HG02943 (cell line): Measurements from ENCODE around the gene PCGF5.
"Not testable (repeated sequence)": the region's sequence is repeated elsewhere in the genome, so short reads cannot be mapped to it uniquely, and the experiment has no call there.

Experiments
- ATAC-seq: cut with Tn5 transposase; IDR thresholded peaks from one replicate; pipeline ENCODE4 v1.9.1; 2021; ENCODE audit warnings: mild to moderate bottlenecking, low read depth, moderate library complexity; ENCODE audit not compliant: unreplicated experiment

The PCGF5 gene

GRCh38 chr10:91208642-91209041 is 11.8 kb upstream of the PCGF5 start:
- no peak for ATAC-seq

DNA sequence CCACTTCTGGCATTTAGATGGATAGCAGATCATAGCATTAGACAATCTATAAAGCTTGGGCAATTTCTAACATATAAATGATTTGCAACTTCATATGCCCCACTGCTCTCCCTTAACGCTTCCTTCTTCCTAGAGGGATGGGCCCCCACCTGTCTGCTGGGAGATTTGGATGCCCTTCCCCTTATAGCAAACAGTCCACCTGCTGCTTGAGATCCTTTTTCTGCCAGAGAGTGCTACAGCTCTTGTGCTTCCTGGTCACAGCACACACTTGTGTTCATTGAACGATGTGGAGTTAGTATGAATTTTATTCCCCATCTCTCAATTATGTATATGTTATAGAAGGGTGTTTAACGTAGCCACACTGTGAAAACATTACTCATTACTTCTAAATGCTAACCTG is 10.4 kb upstream of the PCGF5 start:
- no peak for ATAC-seq

DNA sequence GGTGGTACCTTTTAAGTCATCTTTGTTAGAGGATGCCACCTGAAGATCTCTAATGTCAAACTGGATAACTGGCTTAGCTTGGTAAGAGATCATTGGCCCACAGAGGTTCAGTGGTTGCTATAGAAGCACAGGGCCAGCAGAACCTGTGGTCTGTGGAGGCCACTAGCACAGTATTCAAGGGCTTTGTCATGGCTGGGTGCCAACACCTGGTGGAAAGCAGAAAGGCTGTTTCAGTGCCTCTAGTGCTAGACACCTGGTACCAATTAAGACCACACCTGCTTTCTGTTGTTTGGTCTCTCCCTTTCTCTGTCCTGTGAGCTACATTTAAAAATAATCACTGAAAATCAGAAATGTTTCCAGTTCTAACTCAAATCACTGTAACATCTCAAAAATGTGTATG is 10.0 kb upstream of the PCGF5 start:
- ATAC-seq: peak; percentile 90

GRCh38 chr10:91211675-91212074 is 8.8 kb upstream of the PCGF5 start:
- ATAC-seq: no peak

GRCh38 chr10:91214911-91215310 is 5.6 kb upstream of the PCGF5 start:
- ATAC-seq: no peak

DNA sequence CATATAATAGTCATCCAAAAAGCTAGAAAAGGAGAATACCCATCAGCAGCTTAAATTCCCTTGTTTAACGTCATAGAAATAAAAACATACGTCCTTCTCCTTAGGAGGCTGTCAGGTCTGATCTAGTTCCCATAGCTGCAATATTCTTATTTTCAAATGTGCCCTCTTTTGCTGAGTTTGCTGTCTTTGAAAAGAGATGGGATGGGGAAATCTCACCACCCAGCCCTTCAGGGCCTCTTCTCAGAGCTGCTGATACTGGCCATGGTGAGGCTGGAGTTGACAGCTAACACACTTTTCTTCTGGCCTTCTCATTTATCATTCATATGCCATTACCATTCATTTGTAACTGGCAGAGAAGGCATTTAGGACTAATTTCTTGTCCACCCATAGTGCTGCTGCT is 5.1 kb upstream of the PCGF5 start:
- no peak for ATAC-seq

DNA sequence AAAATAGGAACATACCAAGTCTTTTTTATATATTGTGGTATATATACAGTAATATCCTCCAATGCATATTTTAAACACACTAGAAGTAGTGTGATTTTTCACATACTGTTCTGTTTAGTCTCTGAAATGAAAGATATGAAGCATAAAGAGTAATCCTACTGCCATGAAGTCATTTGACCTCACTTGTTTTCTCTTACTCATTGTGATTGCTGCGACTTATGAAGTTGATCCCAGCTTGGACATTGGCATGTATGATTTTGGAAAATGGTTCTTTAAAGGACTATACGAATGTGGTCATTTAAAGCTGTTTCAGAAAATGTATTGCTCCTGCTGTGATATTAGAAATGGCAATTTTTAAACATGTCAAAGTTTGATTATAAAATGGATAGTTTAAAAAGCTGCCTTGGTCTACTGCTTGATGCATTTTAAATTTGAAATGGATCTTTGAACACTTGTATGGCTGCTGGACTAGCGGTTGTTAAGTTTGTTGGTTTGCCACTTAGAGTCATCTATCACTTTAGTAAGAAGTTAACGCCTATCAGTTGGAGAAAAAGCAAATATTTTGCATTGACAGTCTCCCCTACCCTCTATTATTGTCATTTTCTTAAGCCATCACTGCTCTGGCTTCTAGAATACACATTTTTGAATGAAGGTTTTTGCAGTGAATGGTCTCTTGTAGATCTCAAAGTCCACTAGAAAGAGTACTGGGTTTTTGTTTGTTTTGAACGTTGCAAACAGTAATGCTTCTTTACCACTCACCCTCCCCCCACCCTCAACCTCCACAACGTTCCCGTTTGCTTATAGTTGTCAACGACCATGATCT is 881 bp upstream of the PCGF5 start:
- ATAC-seq: no peak

DNA sequence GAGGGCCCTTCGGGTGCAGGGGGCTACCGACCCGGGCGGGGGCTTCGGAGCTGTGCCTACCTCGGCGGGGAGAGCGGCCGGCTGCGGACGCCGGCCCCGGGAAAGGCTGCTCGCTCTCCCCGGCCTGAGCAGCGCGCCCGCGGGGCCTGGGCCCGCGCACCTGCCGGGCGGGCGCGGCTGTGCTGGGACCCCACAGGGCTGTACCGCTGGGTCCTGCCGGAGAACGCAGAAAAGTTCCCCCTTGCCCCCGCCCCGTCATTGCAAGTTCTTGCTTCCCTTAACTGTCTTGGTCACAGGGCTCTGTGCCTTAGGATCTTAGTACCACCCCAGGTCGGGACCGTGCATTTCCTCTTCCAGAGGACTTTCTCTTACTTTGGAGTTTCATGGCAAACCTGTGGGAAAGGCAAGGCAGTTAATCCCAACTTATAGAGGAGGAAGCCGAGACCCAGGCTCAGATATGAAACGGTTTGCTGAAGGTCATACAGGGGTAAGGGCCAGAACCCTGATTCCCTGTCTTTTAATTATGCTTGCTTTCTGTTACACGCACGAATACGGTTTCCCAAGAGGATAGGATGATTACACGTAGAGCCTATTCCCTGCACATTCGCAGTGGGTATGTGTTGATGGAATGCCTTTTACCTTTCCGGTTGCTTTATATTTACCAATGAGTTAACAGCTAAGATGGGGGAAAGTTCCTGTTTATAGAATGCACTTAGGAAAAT is 652 bp downstream of the PCGF5 start:
- peak; percentile 33 for ATAC-seq

DNA sequence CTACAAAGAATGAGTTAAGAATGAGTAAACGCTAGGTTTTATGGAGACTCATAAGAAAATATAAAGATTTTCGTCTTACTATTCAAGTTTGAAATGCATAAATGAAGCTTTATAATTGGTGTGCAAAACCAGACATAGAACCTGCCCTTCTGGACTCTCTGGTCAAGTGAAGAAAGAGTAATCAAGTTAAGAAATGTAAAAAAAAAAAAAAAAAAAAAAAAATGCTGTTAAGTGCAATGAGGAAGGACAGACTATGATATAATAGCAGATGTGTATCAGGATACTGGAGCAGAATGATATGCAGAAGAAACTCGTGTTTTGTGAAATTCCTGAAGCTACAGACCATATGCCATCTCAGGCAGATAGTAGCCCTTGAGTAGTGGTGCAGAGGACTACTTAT is 5.6 kb downstream of the PCGF5 start:
- ATAC-seq: no peak

DNA sequence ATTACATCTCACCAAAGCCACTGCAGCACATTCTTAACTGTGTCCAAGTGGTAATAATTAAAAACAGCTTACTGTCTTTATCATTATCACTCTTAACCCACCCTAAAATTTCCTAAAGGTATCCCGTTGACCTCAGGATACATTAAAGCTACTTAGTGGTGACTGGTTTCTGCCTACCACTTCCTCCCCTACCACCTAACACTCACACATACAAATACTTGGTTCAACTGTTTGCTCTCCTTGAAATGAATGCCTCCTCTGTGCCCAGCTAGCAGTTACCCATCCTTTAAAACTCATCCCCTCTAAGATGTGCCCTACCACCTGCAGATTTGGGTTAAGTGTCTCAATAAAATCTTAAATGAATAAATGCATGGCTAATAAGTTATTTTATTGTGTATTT is 7.1 kb downstream of the PCGF5 start:
- ATAC-seq: no peak

DNA sequence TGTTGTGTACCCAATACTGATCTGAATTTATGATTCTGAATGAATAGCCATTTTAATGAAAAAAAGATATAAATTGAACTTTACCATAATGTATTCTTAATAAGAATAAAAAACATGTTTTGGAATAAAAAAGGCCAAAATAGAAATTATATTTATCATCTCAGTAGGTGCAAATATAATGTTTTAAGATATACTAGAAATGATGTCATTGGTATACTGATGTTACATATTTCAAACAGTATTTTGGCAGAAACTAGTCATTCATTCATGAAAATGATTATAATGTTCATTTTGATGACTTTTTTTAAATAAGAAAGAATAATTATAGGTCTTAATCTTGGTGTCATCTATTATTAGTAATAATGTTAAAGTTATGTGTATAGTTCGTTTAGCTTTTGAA is 9.2 kb downstream of the PCGF5 start:
- ATAC-seq: no peak

DNA sequence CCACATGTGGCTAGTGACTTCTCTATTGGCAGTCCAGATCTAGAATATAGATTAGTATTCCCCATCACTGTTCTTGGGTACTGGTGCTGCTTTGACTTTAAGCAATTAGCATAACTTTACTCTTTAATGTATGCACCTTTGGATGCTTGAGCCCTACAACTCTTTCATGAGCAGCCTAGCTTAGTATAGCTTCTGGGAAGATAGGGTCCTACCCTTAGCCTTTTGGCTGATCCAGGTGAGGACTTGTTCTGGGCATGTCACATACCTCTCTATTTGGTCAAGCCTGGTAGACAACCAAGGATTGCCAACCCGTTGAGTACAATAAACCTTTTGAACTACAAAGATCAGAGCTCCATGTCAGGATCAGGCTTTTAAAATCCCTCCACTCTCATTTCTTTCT is 17.7 kb downstream of the PCGF5 start:
- no peak for ATAC-seq

- ATAC-seq: no peak
Observed at GRCh38 chr10:91239789-91240188, 19.3 kb downstream of the PCGF5 start.

DNA sequence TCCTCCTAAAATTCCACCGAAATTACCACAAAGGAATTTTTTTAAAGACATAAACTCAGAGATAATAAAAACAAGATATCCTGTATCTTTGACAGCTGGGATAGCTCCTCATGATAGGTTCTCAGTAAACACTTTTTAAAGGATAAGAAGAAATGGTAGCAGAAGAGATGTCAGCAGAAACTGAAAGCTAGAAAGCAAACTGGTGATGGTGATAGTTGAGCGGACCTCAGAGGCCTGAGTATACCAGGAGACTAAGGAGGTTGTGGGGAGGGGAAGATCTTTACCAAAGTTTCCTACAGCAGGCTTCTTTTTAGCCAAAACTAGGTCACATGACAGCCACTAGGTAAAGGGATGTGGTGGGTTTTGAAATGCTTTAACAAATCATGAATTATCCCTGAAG is 22.5 kb downstream of the PCGF5 start:
- no peak for ATAC-seq

DNA sequence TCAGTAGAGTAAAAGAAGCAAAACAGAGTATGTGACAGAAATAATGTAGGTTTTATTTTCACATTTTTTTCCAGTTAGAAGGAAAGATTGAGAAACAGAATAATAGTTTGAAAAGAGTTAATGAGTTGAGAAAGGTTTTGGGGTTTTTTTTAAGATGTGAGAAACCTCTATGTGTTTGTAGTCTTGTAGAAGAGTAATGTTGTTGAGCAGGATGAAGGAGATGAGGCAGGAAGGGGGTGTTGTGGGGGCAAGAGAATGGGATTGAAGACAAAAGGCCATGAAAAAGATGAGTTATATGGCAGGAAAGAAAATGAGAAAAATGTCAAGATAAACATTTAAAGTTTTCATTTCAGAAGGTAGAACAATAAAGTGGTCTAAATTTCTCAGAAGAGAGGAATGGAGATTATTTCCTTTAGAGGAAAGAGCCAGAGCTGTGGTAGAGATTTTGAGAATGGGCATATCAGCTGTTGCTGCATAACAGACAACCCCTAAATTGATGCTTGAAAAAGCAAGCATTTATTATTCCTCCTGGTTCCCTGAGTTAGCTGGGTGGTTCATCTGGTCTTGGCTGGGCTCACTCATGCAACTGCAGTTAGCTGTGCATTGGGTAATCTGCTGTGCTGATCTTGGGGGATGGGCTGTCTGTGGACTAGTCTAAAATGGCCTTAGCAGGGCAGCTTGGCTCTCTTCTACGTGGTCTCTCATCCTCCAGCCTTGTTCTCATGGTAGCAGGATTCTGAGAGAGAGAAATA is 27.1 kb downstream of the PCGF5 start:
- no peak for ATAC-seq

DNA sequence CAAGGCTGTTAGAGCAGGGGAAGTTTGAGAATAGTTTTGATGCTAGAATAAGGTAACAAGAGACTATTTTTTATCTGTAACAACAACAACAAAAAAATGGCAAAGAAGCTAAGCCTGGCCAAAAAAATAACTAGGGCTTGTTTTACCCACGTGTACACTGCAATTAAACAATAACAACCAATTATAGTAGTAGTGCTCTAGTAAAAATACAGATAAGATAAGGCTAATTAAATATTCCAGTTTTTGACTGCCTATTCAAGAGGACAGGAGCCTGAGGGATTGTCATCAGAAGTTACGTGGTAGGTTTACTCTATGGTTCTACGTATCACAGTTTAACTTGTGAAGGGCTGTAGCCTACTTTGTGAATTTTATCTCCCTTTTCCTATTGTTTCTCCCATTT is 29.2 kb downstream of the PCGF5 start:
- no peak for ATAC-seq

DNA sequence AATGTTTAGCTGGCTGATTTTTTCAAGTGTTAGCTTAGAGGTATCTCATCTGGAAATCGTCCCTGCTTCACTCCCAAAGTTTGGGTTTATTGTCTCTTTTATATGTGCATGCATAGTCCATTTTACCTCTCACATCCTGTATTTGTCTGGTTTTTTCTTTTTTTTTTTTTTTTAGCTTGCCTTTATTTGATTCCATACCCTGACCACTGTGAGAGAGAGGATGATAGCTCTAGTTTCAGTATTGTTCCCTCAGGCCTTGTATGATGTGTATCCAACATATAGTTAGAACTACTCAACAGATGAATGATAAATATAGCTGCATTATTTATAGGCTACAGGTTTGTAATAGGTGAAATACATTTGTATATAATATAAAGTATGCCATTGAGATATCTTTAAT is 29.9 kb downstream of the PCGF5 start:
- ATAC-seq: no peak

GRCh38 chr10:91251430-91252056 is 31.1 kb downstream of the PCGF5 start:
- ATAC-seq: no peak

DNA sequence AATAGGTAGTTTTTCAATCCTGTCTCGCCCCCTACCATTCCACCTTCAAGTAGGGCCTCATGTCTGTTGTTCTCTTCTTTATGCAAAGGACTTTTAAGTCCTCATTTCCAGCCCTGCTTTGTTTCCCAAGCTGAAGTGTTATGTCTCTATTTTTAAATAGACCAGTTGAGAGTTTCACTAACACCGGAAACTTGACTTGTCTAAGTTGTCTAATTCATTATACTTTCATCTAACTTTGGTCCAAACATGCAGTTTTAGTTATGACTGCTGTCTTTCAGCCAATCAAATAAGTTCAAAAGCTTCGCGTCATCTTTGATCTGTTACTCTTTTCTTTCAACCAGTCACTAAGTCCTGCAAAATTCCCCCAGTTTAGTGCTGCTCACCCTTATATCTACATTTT is 32.8 kb downstream of the PCGF5 start:
- no peak for ATAC-seq

DNA sequence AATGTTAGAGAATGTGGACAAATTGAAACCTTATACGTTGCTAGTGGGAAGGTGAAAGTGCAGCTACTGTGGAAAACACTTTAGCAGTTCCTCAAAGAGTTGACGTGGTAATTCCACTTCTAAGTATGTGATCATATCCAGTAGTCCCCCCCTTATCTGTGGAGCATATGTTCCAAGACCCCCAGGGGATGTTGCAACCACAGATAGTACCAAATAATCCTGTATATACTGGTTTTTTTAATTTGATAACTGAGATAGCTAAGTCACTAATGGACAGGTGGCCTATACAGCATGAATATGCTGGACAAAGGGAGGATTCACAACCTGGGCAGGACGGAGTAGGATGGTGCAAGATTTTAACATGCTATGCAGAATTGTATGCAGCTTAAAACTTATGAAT is 36.8 kb downstream of the PCGF5 start:
- ATAC-seq: no peak

DNA sequence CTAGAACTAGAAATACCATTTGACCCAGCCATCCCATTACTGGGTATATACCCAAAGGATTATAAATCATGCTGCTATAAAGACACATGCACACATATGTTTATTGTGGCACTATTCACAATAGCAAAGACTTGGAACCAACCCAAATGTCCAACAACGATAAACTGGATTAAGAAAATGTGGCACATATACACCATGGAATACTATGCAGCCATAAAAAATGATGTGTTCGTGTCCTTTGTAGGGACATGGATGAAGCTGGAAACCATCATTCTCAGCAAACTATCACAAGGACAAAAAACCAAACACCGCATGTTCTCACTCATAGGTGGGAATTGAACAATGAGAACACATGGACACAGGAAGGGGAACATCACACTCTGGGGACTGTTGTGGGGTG is 40.0 kb downstream of the PCGF5 start:
- ATAC-seq: not testable (repeated sequence)
